ENCODE data around the gene GRB10.
"Not testable (repeated sequence)": the region's sequence is repeated elsewhere in the genome, so short reads cannot be mapped to it uniquely, and the experiment has no call there.

GRB10 gene

GRCh38 chr7:50751146-50751545 is 31.6 kb downstream of the GRB10 start:
- FAIRE-seq (no peak), DNase-seq (ENCODE audit: insufficient read length) (no peak)
- TF ChIP-seq POLR2AphosphoS5 (IDR thresholded peaks at IDR 0.05; ENCODE audit: low read depth, low read length), result no peak

GRCh38 chr7:50749896-50750295 is 32.8 kb downstream of the GRB10 start:
- TF ChIP-seq POLR2A (IDR thresholded peaks at IDR 0.05; ENCODE audit: low read depth, low read length), result no peak
- TF ChIP-seq POLR2AphosphoS5 (IDR thresholded peaks at IDR 0.05; ENCODE audit: low read depth, low read length), result no peak
- no peak for TF ChIP-seq TAF1 (IDR thresholded peaks at IDR 0.05; ENCODE audit: borderline replicate concordance, low read depth, low read length)
- DNase-seq (ENCODE audit: insufficient read length), result no peak
- no peak for FAIRE-seq

GRCh38 chr7:50748472-50748871 is 34.2 kb downstream of the GRB10 start:
- TF ChIP-seq POLR2A (IDR thresholded peaks at IDR 0.05; ENCODE audit: low read depth, low read length) (no peak), POLR2AphosphoS5 (IDR thresholded peaks at IDR 0.05; ENCODE audit: low read depth, low read length) (no peak), TAF1 (IDR thresholded peaks at IDR 0.05; ENCODE audit: borderline replicate concordance, low read depth, low read length) (no peak)

GRCh38 chr7:50745835-50746234 is 36.9 kb downstream of the GRB10 start:
- TF ChIP-seq POLR2A (IDR thresholded peaks at IDR 0.05; ENCODE audit: low read depth, low read length) (no peak), POLR2AphosphoS5 (IDR thresholded peaks at IDR 0.05; ENCODE audit: low read depth, low read length) (no peak), TAF1 (IDR thresholded peaks at IDR 0.05; ENCODE audit: borderline replicate concordance, low read depth, low read length) (no peak)
- FAIRE-seq (no peak), DNase-seq (ENCODE audit: insufficient read length) (no peak)

More at GRCh38 chr7:50748472-50748871, 34.2 kb downstream of the GRB10 start:
- FAIRE-seq (no peak), DNase-seq (ENCODE audit: insufficient read length) (no peak)

GRCh38 chr7:50745336-50745735 is 37.4 kb downstream of the GRB10 start:
- FAIRE-seq (no peak), DNase-seq (ENCODE audit: insufficient read length) (no peak)
- TF ChIP-seq POLR2AphosphoS5 (IDR thresholded peaks at IDR 0.05; ENCODE audit: low read depth, low read length), result no peak

GRCh38 chr7:50743893-50744292 is 38.8 kb downstream of the GRB10 start:
- no peak for DNase-seq (ENCODE audit: insufficient read length)
- FAIRE-seq, result no peak
- TF ChIP-seq POLR2AphosphoS5 (IDR thresholded peaks at IDR 0.05; ENCODE audit: low read depth, low read length), result no peak
- no peak for TF ChIP-seq POLR2A (IDR thresholded peaks at IDR 0.05; ENCODE audit: low read depth, low read length)
- no peak for TF ChIP-seq TAF1 (IDR thresholded peaks at IDR 0.05; ENCODE audit: borderline replicate concordance, low read depth, low read length)

DNA sequence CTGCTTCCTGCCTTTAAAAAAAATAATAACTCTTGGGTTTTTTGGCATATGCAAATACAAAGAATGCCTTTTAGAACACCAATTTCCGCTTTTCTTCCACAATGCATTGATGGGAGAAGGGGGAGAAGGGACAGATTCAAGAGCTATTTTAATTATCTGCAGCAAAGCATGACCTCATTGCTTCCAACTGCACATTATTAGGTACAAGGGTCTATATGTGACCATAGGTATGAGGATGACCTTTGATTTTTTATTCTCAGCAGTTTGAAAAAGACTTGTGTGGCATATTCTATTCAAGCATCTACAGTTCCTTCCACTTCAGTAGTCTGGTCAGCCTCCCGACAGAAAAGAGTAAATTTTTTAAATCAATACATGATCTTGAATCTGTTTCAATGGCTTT is 39.7 kb downstream of the GRB10 start:
- TF ChIP-seq POLR2A (IDR thresholded peaks at IDR 0.05; ENCODE audit: low read depth, low read length) (no peak), POLR2AphosphoS5 (IDR thresholded peaks at IDR 0.05; ENCODE audit: low read depth, low read length) (no peak), TAF1 (IDR thresholded peaks at IDR 0.05; ENCODE audit: borderline replicate concordance, low read depth, low read length) (no peak)
- DNase-seq (ENCODE audit: insufficient read length), result no peak
- no peak for FAIRE-seq

DNA sequence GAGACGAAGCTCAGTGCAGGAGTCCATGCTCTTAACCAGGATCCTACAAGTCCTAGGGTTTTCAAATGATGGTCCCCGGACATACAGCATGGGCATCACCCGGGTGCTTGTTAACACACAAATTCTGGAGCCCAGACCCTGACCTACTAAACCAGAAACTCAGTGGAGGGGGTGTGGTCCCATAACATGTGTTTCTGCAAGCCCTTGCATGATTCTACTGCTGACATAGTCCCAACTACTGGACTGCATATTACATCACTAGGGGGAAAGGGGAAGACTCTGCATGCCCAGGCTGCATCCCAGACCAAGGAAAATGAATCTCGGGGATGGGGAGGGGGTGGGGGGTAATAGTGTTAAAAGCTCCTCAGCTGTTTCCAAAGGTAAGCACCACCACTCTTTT is 40.3 kb downstream of the GRB10 start:
- TF ChIP-seq POLR2AphosphoS5 (IDR thresholded peaks at IDR 0.05; ENCODE audit: low read depth, low read length), result no peak
- TF ChIP-seq POLR2A (IDR thresholded peaks at IDR 0.05; ENCODE audit: low read depth, low read length), result no peak
- no peak for TF ChIP-seq TAF1 (IDR thresholded peaks at IDR 0.05; ENCODE audit: borderline replicate concordance, low read depth, low read length)
- DNase-seq (ENCODE audit: insufficient read length), result no peak
- no peak for FAIRE-seq

DNA sequence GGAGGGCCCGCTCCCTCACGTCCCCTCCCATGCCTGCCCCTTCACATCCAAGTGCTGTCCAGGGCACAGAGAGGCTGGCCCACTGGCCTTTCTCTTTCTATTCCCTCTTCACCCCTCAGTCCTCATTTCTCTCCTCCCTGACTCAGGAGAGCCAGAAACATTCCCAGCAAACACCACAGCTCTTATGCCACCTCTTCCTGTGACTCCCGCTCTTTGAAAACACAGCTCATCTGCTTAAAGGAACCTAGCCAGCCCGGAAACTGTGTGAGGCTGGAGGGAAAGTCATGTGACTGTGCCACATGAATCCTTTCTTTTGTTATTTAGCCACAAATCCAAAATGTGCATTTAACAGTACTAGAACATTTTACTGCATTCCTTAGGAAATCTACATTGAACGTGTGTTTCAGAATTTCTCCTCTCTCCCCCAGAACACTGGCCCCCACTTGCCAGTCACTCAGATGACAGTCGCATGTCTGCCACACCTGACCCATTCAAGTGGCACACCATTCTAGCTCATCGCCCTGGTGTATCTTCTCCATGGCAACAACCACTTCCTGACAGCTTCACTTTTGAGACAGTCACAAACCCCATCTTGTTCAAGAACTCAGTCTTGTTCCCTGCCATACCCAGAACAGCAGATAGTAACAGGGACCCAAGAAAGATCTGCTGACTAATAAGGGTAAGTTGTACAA is 42.8 kb downstream of the GRB10 start:
- TF ChIP-seq POLR2A (IDR thresholded peaks at IDR 0.05; ENCODE audit: low read depth, low read length), result no peak
- no peak for TF ChIP-seq TAF1 (IDR thresholded peaks at IDR 0.05; ENCODE audit: borderline replicate concordance, low read depth, low read length)
- no peak for TF ChIP-seq POLR2AphosphoS5 (IDR thresholded peaks at IDR 0.05; ENCODE audit: low read depth, low read length)
- no peak for FAIRE-seq
- no peak for DNase-seq (ENCODE audit: insufficient read length)

GRCh38 chr7:50738932-50739331 is 43.8 kb downstream of the GRB10 start:
- no peak for DNase-seq (ENCODE audit: insufficient read length)
- FAIRE-seq, result no peak
- TF ChIP-seq POLR2A (IDR thresholded peaks at IDR 0.05; ENCODE audit: low read depth, low read length) (no peak), TAF1 (IDR thresholded peaks at IDR 0.05; ENCODE audit: borderline replicate concordance, low read depth, low read length) (no peak), POLR2AphosphoS5 (IDR thresholded peaks at IDR 0.05; ENCODE audit: low read depth, low read length) (no peak)

DNA sequence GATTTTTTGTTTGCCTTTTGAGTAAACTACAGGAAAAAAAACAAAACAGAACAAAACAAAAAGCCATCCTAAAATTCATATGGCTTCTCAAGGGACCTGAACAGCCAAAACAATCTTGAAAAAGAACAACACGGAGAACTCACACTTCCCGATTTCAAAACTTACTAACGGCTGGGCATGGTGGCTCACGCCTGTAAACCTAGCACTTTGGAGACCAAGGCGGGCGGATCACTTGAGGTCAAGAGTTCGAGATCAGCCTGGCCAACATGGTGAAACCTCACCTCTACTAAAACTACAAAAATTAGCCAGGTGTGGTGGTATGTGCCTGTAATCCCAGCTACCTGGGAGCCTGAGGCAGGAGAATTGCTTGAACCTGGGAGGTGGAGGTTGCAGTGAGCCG is 46.9 kb downstream of the GRB10 start:
- not testable (repeated sequence) for FAIRE-seq; DNase-seq (ENCODE audit: insufficient read length)

DNA sequence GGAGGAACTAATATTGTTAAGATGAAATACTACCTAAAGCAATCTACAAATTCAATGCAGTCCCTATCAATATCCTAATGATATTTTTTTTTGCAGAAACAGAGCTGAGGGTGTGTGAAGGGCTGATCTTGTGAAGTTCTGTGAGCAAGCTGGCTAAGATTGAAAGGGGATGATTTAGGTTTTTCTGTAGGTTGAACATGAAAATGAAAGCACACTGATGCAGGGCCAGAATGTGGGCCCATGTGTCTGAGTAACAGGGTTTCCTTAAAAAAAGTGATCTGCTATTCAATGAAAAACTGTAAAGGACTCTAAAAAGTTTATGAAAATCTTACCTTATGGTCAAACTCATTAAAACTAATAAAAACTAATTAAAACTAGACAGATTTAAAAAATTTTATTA is 47.4 kb downstream of the GRB10 start:
- DNase-seq (ENCODE audit: insufficient read length) (no peak), FAIRE-seq (no peak)
- TF ChIP-seq TAF1 (IDR thresholded peaks at IDR 0.05; ENCODE audit: borderline replicate concordance, low read depth, low read length), result no peak
- no peak for TF ChIP-seq POLR2A (IDR thresholded peaks at IDR 0.05; ENCODE audit: low read depth, low read length)
- TF ChIP-seq POLR2AphosphoS5 (IDR thresholded peaks at IDR 0.05; ENCODE audit: low read depth, low read length), result no peak

DNA sequence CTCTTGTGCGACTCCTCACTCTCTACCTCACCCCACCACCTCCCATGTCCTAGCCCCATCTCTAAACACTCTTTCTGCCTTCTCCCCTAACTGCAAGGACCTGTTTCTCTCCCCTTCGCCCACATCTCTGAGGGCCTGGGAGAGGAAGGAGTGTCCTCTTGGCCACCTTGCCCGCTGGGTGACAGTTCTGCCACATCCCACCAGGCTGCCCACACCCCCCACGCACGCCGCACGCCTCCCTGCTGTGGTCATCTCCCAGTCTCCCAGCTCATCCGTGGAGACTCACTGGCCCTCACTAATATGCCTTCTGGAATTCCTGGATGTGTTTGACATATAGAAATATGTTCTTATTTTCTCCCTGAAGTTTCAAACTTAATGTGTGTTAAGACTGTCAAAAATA is 48.5 kb downstream of the GRB10 start:
- FAIRE-seq (no peak), DNase-seq (ENCODE audit: insufficient read length) (no peak)
- no peak for TF ChIP-seq POLR2AphosphoS5 (IDR thresholded peaks at IDR 0.05; ENCODE audit: low read depth, low read length)
- TF ChIP-seq POLR2A (IDR thresholded peaks at IDR 0.05; ENCODE audit: low read depth, low read length), result no peak
- TF ChIP-seq TAF1 (IDR thresholded peaks at IDR 0.05; ENCODE audit: borderline replicate concordance, low read depth, low read length), result no peak

All from GM12892 (cell line).